ENCODE data around the gene MAX. TPM values are rescaled to one million over a fixed set of nuclear protein-coding genes. Genes with fewer than 3 reads are reported as not detected.

Gene MAX
- total RNA-seq, 1 donor from 2014 or later: 22.2 TPM

GRCh38 chr14:65134651-65135579, 32.6 kb upstream of the MAX start:
- Mint-ChIP-seq H3K9me3 (no peaks in the 10 kb centered on the region), H3K27ac (no peak overlapping the region), H3K4me3 (no peak overlapping the region), H3K27me3 (ENCODE audit: insufficient read depth, low read depth) (peaks cover 2% of the 10 kb centered on the region), H3K4me1 (no peaks in the 10 kb centered on the region), H3K36me3 (no peaks in the 10 kb centered on the region)
- Histone ChIP-seq H3K27ac (no peak overlapping the region), H3F3A (ENCODE audit: low read depth) (no peaks in the 10 kb centered on the region), H3K9ac (no peak overlapping the region), H3K4me2 (no peak overlapping the region), H3K4me1 (no peaks in the 10 kb centered on the region), H3K79me2 (ENCODE audit: low read depth) (no peaks in the 10 kb centered on the region), H3K4me3 (no peak overlapping the region), H4K20me1 (ENCODE audit: low read depth) (no peaks in the 10 kb centered on the region), H3K27me3 (no peaks in the 10 kb centered on the region), H3K9me3 (ENCODE audit: low read depth) (no peaks in the 10 kb centered on the region), H3K36me3 (no peaks in the 10 kb centered on the region), H2AFZ (replicated peaks) (no peak overlapping the region)
- TF ChIP-seq EZH2phosphoT487 (IDR thresholded peaks at IDR 0.05): no peak
- TF ChIP-seq EZH2 (IDR thresholded peaks at IDR 0.05): no peak
- TF ChIP-seq CTCF (IDR thresholded peaks at IDR 0.05): no peak
- DNase-seq (ENCODE audit: low spot score): no peak

GRCh38 chr14:65132855-65133254, 30.5 kb upstream of the MAX start:
- TF ChIP-seq CTCF (IDR thresholded peaks at IDR 0.05) (no peak), EZH2phosphoT487 (IDR thresholded peaks at IDR 0.05) (no peak), EZH2 (IDR thresholded peaks at IDR 0.05) (no peak)
- H3K27ac Mint-ChIP-seq: no peak overlapping the region
- H3K9ac ChIP-seq: no peak overlapping the region
- H3K36me3 ChIP-seq: no peaks in the 10 kb centered on the region
- no peaks in the 10 kb centered on the region for H3K4me1 ChIP-seq
- no peaks in the 10 kb centered on the region for H3K9me3 Mint-ChIP-seq
- no peak overlapping the region for H2AFZ ChIP-seq (replicated peaks)
- no peaks in the 10 kb centered on the region for H3K79me2 ChIP-seq (ENCODE audit: low read depth)
- peaks cover 2% of the 10 kb centered on the region for H3K27me3 Mint-ChIP-seq (ENCODE audit: insufficient read depth, low read depth)
- H3K36me3 Mint-ChIP-seq: no peaks in the 10 kb centered on the region
- H3K4me3 ChIP-seq: no peak overlapping the region
- no peaks in the 10 kb centered on the region for H3K9me3 ChIP-seq (ENCODE audit: low read depth)
- no peaks in the 10 kb centered on the region for H3F3A ChIP-seq (ENCODE audit: low read depth)
- H3K4me3 Mint-ChIP-seq: no peak overlapping the region
- H4K20me1 ChIP-seq (ENCODE audit: low read depth): no peaks in the 10 kb centered on the region
- H3K4me2 ChIP-seq: no peak overlapping the region
- H3K27ac ChIP-seq: no peak overlapping the region
- DNase-seq (ENCODE audit: low spot score): no peak
- H3K27me3 ChIP-seq: no peaks in the 10 kb centered on the region
- H3K4me1 Mint-ChIP-seq: no peaks in the 10 kb centered on the region

GRCh38 chr14:65131301-65131701, 29.0 kb upstream of the MAX start:
- Mint-ChIP-seq H3K36me3 (no peaks in the 10 kb centered on the region), H3K27ac (no peak overlapping the region)
- H3K9me3 ChIP-seq (ENCODE audit: low read depth): no peaks in the 10 kb centered on the region

More at GRCh38 chr14:65131301-65131701, 29.0 kb upstream of the MAX start:
- no peak overlapping the region for H3K4me2 ChIP-seq
- no peaks in the 10 kb centered on the region for H3K79me2 ChIP-seq (ENCODE audit: low read depth)
- no peaks in the 10 kb centered on the region for H3F3A ChIP-seq (ENCODE audit: low read depth)
- no peak overlapping the region for H2AFZ ChIP-seq (replicated peaks)
- DNase-seq (ENCODE audit: low spot score): no peak
- no peaks in the 10 kb centered on the region for H3K36me3 ChIP-seq
- no peak overlapping the region for H3K27ac ChIP-seq
- no peaks in the 10 kb centered on the region for H3K4me1 Mint-ChIP-seq
- H3K27me3 ChIP-seq: no peaks in the 10 kb centered on the region
- no peak overlapping the region for H3K9ac ChIP-seq
- no peaks in the 10 kb centered on the region for H4K20me1 ChIP-seq (ENCODE audit: low read depth)
- H3K4me3 Mint-ChIP-seq: no peak overlapping the region
- no peaks in the 10 kb centered on the region for H3K4me1 ChIP-seq
- no peaks in the 10 kb centered on the region for H3K9me3 Mint-ChIP-seq
- peaks cover 6% of the 10 kb centered on the region for H3K27me3 Mint-ChIP-seq (ENCODE audit: insufficient read depth, low read depth)
- H3K4me3 ChIP-seq: no peak overlapping the region
- TF ChIP-seq EZH2phosphoT487 (IDR thresholded peaks at IDR 0.05) (no peak), EZH2 (IDR thresholded peaks at IDR 0.05) (no peak), CTCF (IDR thresholded peaks at IDR 0.05) (no peak)

Measured in neural progenitor cell (in vitro differentiated cells).